Astrocyte of the spinal cord (primary cell): Measurements from ENCODE around the gene SZT2.

Experiments
- DNase-seq: peaks from one replicate; pipeline ENCODE4 v3.0.0; 2011; ENCODE audit warnings: low read depth, low spot score
- H3K4me3 ChIP-seq: 2 replicates; pipeline ENCODE4 v1.5.1; 2011; ENCODE audit warnings: low read depth, mild to moderate bottlenecking, low read length, moderate library complexity
- in situ Hi-C: cut with HindIII; loops from 2 replicates; pipeline ENCODE4 v1.10.0; 2017; ENCODE audit warnings: low sequenced_read_pairs
- TF ChIP-seq, protein P1 (sequence below): IDR thresholded peaks from 2 replicates; pipeline ENCODE4 v1.5.1; 2012; ENCODE audit warnings: low read depth, mild to moderate bottlenecking, low read length, inconsistent platforms

Gene SZT2

DNA sequence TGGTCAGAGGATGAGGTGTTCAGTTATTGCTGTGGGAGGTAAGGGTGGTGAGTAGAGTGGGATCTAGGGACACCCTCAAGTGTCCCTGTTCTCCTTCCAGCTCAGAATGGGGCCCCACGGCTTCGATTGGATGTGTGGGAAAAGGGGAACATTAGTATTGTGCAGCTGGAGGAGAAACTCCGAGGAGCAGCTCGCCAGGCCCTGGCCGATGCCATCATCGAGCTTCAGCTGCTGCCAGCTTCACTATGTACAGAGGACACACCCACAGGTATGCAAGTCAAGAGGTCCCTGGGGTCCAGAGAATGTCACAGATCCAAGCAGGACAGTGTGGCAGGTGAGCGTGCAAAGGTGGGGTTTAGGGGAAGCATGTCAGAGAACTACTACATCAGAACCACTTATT is 50.1 kb downstream of the SZT2 start:
- TF ChIP-seq, protein P1, sequence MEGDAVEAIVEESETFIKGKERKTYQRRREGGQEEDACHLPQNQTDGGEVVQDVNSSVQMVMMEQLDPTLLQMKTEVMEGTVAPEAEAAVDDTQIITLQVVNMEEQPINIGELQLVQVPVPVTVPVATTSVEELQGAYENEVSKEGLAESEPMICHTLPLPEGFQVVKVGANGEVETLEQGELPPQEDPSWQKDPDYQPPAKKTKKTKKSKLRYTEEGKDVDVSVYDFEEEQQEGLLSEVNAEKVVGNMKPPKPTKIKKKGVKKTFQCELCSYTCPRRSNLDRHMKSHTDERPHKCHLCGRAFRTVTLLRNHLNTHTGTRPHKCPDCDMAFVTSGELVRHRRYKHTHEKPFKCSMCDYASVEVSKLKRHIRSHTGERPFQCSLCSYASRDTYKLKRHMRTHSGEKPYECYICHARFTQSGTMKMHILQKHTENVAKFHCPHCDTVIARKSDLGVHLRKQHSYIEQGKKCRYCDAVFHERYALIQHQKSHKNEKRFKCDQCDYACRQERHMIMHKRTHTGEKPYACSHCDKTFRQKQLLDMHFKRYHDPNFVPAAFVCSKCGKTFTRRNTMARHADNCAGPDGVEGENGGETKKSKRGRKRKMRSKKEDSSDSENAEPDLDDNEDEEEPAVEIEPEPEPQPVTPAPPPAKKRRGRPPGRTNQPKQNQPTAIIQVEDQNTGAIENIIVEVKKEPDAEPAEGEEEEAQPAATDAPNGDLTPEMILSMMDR = no peak
- DNase-seq = no peak
- in situ Hi-C loops = no loop called here
- no peak overlapping the region for H3K4me3 ChIP-seq

DNA sequence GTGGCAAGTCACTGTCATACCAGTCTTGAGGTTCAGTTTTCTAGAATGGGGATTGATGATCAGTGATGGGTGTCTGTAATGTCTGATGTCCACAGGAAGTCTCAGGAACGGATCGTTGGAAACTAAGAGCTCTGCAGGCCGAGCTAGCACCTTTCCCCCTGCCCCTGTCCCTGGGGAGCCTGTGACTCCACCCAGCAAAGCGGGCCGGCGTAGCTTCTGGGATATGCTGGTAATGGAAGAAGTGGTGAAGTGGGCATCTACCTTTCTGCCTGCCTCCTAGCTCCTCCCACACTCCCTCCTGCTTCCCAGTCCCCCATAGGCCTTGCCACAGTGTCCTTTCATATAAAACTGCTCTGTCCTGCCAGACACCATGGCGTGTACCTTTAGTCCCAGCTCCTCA is 50.7 kb downstream of the SZT2 start:
- TF ChIP-seq, protein P1 = no peak
- no peak for DNase-seq
- no peak overlapping the region for H3K4me3 ChIP-seq
- in situ Hi-C loops = no loop called here

DNA sequence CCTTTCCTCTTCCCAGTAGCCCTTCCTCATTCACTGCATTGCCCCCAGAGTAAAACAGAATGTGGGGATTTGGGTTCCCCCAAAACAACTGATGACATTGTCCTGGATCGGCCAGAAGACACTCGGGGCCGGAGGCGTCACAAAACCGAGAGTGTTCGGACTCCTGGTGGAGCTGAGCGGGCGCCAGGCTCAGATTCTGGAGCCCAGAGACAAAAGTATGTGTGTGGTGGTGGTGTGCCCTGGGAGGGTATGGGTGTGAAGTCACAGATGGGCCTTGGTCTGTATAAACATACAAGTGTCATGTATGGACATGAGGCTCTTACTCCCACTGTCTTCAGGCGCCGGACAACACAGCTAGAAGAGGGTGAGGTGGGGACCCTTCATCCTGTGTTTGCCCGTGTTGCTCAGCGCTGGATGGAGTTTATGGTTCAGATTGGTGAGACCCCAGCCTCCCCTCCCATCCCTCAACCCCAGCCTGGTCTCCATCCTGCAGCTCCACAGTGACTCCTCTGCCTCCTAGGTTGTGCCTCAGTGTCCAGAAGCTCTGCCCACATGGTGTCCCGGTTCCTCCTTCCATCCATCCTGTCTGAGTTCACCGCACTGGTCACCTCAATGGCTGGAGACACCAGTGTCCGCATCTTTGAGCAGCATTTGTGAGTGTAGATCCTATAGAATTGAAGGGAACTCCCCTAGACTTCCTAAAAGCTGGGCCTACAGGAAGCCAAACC is 51.6 kb downstream of the SZT2 start:
- TF ChIP-seq, protein P1 = no peak
- H3K4me3 ChIP-seq = no peak overlapping the region
- no peak for DNase-seq
- in situ Hi-C loops = no loop called here

DNA sequence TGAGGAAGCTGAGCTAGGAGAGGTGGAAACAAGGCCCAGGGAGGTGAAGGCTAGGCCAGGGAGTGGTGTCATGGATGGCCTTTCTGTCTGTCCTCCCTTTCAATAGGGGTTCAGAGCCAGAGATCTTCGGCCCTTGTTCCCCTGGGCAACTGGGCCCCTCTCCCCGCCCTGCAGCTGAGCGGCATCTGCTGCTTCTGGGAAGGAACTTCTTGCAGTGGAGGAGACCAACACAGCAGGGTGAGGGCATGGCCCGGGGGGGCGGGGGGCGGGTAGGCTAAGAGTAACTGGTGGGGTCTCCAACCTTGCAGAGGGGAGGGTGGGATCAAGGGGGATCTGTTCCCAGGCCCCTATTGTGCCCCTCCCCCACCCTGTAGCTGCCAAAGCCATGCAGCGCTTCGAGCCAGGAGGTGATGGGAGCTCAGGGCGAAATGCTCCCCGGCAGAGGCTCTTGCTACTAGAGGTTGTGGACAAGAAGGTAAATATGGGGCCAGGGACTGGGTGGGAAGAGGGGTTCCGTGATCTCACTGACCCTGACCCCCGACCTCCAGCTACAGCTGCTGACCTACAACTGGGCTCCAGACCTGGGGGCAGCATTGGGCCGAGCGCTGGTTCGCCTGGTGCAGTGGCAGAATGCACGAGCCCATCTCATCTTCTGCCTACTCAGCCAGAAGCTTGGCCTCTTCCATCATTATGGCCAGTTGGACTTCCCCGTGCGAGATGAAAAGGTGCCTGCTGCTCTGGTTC is 52.4 kb downstream of the SZT2 start:
- DNase-seq = no peak
- in situ Hi-C loops = no loop called here
- H3K4me3 ChIP-seq = no peak overlapping the region

DNA sequence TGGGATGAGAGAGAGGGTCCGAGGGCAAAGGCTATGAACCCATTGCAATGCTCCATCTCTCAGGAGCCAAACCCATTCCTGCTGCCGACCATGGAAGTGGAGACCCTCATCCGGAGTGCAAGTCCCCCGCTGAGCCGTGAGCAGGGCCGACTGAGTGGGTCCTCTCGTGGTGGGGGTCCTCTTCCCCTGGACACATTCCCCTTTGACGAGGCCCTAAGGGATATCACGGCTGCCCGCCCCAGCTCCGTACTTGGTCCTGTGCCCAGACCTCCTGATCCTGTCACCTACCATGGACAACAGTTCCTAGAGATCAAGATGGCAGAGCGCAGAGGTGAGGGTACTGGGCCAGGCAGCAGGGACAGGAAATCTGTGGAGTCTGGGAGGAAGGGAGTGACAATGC is 53.1 kb downstream of the SZT2 start:
- TF ChIP-seq, protein P1 = no peak
- in situ Hi-C loops = no loop called here
- no peak overlapping the region for H3K4me3 ChIP-seq
- no peak for DNase-seq

More for the DNA sequence above, 52.4 kb downstream of the SZT2 start:
- TF ChIP-seq, protein P1 = no peak

DNA sequence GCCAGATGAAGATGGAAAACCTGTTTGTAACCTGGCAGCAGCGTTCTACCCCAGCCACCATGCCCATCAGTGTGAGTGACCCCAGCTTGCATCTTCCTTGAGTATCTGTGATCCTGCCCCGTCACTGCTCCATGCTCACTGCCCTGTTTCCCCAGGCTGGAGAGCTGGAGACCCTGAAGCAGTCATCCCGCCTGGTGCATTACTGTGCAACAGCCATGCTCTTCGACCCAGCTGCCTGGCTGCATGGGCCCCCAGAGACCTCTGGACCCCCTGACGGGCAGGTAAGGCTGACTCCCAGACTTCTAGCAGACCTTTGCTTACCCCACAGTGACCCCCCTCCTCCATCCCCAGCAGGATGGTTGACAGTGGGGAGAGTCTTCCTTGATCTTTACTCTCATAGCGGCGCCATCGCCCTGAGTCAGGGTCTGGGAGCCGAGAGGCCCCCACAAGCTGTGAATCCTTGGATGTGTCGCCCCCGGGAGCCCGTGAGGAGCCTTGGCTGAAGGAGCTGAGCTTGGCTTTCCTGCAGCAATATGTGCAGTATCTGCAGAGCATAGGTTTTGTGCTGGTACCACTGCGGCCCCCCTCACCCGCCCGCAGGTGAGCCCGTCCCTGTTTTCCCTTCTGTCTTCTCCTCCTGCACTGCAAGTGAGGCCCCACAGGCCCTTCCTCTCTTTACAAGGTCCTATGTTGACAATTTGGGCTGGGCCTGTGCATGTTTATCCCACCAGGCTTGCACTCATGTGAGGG is 53.7 kb downstream of the SZT2 start:
- H3K4me3 ChIP-seq = no peak overlapping the region
- TF ChIP-seq, protein P1 = no peak
- in situ Hi-C loops = no loop called here
- no peak for DNase-seq
